Keratinocyte (primary cell): ENCODE results near the gene EHBP1.

Source experiments
- CTCF ChIP-seq, 3 experiments: IDR thresholded peaks in 1 of 3; conservative IDR thresholded peaks in 1 of 3; optimal IDR thresholded peaks in 1 of 3; 2 replicates in 2 of 3; 3 replicates in 1 of 3; pipeline versions ENCODE3 to v1.5.1; 2011; ENCODE audit warnings: low read length in 3 of 3, mild to moderate bottlenecking in 3 of 3, moderate library complexity in 2 of 3, control low read depth in 1 of 3, inconsistent platforms in 1 of 3; ENCODE audit not compliant: insufficient read depth in 2 of 3; ENCODE audit errors: extremely low read depth in 1 of 3
- EZH2 ChIP-seq: IDR thresholded peaks from one replicate; pipeline ENCODE4 v1.6.1; 2012; ENCODE audit warnings: inconsistent platforms, mild to moderate bottlenecking, low read length, moderate library complexity

DNA sequence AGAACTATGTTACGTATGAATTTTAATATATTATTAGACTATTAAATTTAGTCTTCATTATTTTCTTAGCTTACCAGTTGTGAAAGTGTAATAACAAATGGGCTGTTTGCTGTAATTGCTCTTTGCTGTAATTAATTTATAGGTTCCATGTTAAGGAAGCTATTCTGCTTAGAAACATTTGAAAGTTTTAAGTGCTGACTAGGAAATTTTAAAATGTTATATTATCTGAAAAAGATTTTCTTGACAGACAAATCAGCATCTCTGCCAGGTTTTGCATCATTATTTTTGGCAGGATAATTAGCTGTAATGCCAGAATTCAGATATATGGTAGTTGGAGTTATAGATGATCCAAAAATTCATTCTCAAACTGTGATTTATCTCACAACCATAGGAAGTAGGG lies 387.3 kb downstream of the EHBP1 start:
- TF ChIP-seq CTCF (optimal IDR thresholded peaks at IDR 0.05 in 1 of 3, IDR thresholded peaks at IDR 0.05 in 1 of 3, conservative IDR thresholded peaks at IDR 0.05 in 1 of 3; ENCODE audit: extremely low read depth in 1 of 3, insufficient read depth in 2 of 3, low read length in 3 of 3) (no peak), EZH2 (no peak)
